ENCODE data around the gene ADRM1.

ADRM1 gene

DNA sequence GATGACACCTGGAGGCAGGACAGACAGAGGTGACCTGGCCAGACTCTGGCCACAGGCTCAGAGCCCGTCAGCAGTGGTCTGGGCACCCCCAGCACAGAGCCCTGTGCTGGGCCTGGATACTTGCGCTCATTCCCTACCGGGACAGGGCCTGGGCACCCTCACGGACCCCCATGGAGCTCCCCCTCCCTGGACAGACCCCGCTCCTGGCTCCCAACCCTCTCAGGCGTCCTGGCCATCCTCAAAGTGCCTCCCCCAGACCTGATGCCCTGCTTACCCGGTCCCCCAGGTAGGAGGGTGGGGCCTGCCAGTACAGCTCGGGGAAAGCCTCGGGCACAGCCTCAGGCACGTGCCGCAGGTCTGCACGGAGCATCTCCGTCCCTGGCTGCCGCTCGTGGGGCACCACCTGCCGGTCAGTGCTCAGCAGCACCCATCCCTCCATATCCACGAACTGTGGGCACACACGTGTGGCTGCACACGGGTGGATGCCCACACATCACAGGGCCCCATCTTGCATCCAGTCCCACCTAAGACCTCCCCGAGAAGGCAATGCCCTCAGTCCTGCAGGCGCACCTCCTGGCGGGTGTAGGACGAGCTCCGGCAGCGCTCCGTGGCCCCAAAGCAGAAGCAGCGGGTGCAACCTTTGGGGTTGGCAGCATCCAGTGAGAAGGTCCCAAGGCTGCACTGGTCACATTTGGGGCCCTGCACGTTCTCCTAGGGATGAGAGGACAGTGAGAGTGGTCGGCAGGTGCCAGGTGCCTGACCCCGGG lies 24.3 kb downstream of the ADRM1 start:
- DNase-seq = no peak

- DNase-seq = no peak
Observed at GRCh38 chr20:62327726-62328495, 25.1 kb downstream of the ADRM1 start.

DNA sequence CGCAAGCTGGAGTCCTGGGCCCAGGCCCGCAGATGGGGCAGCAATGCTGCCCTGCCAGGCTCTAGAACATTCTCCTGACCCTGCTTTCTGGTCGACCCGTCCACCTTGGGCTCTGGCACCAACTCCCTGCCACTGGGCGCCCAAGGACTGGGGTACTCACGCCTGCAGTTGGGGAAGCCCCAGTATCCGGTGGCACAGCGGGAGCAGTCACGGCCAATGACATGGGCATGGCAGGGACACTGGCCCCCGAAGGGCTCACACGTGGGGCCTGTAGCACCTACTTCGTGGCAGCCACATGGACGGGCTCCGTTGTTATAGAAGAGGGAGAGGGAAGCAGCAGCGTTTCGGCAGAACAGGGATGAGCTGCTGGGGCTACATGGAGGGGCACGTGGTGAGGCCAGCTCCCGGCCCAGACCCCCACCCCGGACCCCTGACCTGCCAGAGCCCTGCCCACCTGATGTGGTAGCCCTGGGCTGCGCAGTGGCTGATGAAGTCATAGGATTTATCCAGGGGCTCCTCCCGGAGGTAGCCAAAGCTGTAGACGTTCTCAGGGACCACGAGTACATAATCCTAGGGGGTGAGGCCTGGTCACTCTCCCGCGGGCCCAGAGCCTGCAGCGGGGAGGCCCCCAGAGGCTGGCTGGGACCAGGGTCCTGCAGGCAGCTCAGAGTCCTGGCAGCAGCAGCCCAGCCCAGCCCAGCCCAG lies 26.0 kb downstream of the ADRM1 start:
- no peak for DNase-seq

DNA sequence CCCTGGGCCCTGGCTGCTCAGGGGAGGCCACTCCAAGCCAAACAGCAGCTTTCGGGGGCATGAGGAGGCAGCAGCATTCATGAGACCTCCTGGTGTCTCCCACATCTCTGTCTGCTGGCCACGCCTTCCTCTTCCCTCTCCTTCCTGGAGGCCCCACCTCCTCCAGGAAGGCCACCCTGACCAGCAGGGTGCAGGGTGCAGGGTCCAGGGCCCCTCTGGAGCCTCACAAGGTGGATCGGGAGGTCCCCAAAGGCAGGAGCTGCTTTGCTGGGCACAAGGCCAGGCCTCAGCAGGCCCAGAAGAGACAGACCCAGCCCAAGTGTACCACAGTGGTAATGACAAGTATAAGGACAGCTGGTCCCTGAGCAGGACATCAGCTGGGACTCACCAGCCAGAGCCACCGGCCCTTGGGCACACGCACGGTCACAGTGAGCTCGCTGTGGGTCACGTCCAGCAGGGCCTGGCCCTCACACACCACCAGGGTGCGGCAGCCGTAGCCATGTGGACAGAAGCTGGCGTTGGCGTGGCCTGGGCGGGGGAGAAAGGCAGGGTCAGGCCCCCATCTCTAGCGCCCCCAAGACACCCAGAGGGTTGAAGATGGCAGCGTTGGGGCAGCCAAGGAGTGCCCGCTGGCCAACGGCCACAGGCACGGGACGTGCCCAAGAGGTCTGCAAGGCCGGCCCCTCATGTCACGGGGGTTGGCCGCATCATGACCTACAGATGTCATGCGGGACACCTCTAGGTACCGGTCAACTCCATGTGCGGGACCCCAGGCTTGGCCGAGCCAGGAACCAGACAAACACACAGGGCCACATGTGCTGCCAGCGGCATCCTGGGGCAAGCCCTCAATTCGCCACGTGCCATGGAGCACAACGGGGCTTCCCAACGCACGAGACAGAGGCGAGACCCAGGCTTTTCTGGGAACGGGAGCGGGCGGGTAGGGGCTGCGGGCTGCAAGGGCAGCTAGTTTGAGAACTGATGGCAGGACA lies 26.9 kb downstream of the ADRM1 start:
- DNase-seq = no peak

- DNase-seq = no peak
Observed at GRCh38 chr20:62330576-62331317, 27.9 kb downstream of the ADRM1 start.

GRCh38 chr20:62331347-62331746 lies 28.6 kb downstream of the ADRM1 start:
- DNase-seq = no peak

- DNase-seq = no peak
Observed at GRCh38 chr20:62332421-62332820, 29.6 kb downstream of the ADRM1 start.

DNA sequence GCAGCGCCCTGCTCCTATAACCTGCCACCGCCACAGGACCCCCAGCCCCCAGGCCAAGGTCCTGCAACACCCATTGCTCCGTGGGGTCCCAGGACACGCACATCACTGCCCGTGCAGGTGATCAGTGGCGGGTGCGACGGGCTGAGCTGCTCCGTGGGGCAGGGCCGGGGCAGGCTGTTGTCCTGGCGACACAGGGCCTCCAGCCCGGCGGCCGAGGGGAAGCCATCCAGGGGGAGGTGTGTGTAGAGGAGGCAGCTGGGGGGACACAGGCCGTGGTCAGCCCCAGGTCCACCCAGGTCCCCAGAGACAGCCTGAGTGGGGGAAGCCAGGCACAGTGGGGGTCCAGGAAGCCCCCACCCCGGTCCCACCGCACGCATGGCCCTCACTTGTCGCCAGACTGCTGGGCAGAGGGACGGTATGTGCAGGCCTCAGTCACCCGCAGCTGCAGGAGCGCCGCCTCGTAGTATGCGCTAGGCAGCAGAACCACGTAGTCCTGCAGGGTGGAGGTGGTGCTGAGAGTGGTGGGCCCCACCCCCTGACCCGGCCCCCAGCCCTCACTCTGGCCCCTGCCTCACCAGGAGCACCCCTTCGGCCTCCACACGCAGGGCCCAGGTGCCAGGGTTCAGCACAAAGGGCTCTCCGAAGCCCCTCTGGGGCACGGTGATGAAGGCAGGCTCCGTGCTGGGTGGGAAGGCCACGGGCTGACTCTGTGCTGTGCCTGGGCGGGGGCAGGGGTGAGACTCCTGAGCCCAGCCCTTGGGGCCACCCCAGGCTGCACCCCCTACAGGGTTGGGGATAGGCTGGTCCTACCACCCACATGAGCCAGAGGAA lies 30.4 kb downstream of the ADRM1 start:
- DNase-seq = no peak

- no peak for DNase-seq
Observed at GRCh38 chr20:62333820-62334595, 31.2 kb downstream of the ADRM1 start.

GRCh38 chr20:62334881-62335280 lies 32.1 kb downstream of the ADRM1 start:
- DNase-seq = no peak

- no peak for DNase-seq
Observed at GRCh38 chr20:62335532-62335931, 32.7 kb downstream of the ADRM1 start.

- DNase-seq = no peak
Observed at GRCh38 chr20:62336329-62336728, 33.5 kb downstream of the ADRM1 start.

DNA sequence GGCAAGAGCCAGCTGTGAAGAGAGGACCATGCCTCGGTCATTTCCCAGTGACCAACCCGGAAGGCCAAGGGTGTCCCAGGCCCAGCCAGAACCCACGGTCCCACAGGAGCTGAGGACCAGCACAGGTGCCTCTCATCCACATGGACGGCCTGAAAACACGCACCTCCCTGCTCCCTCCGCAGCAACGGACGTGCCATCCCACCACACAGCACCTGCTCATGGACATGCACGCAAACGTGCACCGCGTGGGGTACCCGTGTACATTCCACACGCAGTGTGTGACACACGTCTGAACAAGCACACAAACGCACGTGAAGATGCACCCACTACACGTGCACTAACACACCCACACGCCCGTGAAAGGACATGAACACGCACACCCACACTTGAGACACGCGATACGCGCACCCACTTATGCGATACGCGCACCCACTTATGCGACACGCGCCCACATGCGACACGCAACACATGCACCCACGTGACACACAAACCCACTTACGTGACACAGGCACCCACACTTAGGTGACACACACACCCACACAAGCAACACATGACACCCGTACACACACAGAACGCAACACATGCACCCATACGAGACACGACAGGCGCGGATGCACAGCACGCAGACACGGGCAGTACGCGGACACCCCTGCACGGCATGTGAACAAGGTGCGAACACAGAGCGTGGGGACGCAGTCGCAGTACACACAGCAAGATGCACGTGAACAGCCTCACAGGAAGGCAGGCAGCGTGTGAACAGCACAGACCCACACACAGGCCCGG lies 34.2 kb downstream of the ADRM1 start:
- DNase-seq = no peak

DNA sequence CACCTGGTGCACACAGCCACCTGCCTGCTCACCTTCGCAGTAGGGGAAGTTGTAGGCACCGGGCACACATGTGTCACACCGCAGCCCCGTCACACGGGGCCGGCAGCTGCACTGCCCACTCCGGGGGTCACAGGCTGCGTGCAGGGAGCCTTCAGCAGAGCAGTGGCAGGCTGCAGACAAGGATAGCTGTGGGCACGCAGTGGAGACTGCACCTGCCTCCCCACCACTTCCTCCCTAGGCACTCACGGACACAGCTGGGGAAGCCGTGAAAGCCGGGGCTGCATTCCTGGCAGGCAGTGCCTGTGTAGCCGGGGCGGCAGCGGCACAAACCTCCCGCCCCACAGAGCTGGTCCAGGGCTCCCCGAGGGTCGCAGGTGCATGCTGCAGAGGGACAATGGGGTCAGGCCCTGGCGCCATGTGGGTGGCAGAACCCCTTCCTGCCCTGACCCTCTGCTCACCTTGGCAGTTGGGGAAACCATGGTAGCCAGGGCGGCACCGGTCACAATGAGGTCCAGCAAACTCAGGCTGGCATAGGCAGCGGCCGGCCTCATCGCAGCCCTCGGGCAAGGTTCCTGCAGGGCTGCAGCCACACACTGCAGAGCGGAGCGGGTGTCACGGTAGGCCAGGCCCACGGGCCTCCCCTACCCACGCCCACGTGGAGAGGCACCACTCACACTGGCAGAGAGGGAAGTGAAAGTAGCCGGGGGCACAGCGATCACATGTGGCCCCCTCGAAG lies 34.9 kb downstream of the ADRM1 start:
- no peak for DNase-seq

- no peak for DNase-seq
Observed at GRCh38 chr20:62338294-62338620, 35.5 kb downstream of the ADRM1 start.

DNA sequence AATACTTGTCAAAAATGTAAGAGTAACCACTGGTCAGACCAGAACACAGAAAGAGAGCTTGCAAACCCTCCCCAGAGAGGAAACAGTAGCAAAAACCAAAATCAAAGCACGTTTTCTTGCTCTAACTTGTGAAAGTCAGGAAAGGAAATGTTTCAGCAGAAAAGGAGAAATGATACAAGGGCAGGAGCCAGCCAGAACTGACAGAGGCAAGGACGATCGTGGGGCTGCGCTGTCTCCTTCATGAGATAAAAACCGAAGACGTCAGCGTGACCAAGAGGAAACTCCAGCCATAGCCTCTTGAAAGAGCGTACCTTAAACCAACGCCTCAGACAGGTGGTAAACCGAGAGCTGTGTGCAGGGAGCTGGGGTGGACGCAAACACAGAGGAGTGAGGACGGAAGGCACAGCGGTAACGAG lies 36.9 kb downstream of the ADRM1 start:
- no peak for DNase-seq

DNA sequence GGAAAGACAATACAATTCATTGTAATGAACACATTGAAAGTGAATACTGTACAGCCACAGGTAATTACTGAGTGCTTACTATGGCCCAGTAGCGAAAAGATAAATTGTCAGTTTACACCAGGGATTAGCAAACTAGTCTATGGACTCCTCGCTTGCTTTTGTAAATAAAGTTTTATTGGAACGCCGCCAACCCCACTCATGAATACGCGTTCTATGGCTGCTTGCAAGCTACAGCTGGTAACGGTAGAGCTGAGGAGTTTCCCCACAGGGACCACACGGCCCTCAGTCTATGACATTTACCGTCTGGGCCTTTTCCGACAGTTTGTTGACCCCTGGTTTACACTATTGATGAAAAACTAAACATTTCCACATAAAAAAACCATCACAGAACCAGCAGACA lies 40.1 kb downstream of the ADRM1 start:
- no peak for DNase-seq

DNA sequence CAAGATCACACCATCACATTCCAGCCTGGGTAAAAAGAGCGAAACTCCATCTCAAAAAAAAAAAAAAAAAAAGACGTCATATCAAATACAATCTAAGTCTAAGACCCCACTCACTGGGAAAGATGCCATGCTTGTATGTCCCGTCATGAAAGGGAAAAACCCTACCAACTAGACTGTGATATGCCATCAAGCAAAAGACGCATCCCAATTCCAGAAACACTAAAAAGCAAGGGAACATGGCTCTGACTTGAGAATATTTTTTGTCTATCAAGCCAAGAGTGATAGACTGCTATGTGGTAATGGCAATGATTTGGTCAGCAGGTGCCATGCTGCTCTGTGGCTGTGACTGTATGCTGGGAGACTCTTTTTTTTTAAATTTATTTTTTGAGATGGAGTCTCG lies 41.3 kb downstream of the ADRM1 start:
- DNase-seq = no peak

- no peak for DNase-seq
Observed at GRCh38 chr20:62344782-62345181, 42.0 kb downstream of the ADRM1 start.
